HepG2 (cell line): ENCODE measurements around the gene PANK2. TPM values are rescaled to one million over a fixed set of nuclear protein-coding genes. Genes with fewer than 3 reads are reported as not detected.

Experiments
- ATF7-NPFF ChIP-seq: sonication (generic); formaldehyde crosslinking; IDR thresholded peaks from 2 replicates; pipeline ENCODE4 v1.8.1; 2023; ENCODE audit warnings: mild to moderate bottlenecking, low read depth, missing genetic modification reagents, moderate library complexity
- MZF1 ChIP-seq: sonication (generic); formaldehyde crosslinking; IDR thresholded peaks from 2 replicates; pipeline ENCODE4 v1.8.1; 2023; ENCODE audit warnings: mild to moderate bottlenecking, missing genetic modification reagents, borderline replicate concordance
- RELA ChIP-seq: sonication (generic); formaldehyde crosslinking; IDR thresholded peaks from 2 replicates; pipeline ENCODE4 v1.4.0; 2020; ENCODE audit warnings: missing genetic modification reagents
- TEAD3 ChIP-seq: optimal IDR thresholded peaks from 2 replicates; pipeline ENCODE3; 2016; ENCODE audit warnings: borderline replicate concordance
- THYN1 ChIP-seq: sonication (generic); formaldehyde crosslinking; IDR thresholded peaks from 2 replicates; pipeline ENCODE4 v1.8.1; 2023; ENCODE audit warnings: low read depth, mild to moderate bottlenecking, moderate library complexity, missing genetic modification reagents, borderline replicate concordance
- TSC22D2 ChIP-seq: sonication (generic); formaldehyde crosslinking; IDR thresholded peaks from 2 replicates; pipeline ENCODE4 v1.5.1; 2020; ENCODE audit warnings: missing genetic modification reagents, mild to moderate bottlenecking, borderline replicate concordance
- ZC3H4 ChIP-seq: sonication (generic); formaldehyde crosslinking; IDR thresholded peaks from 2 replicates; pipeline ENCODE4 v1.4.0; 2020; ENCODE audit warnings: missing genetic modification reagents, borderline replicate concordance
- ZMAT3 ChIP-seq: sonication (generic); formaldehyde crosslinking; conservative IDR thresholded peaks from 2 replicates; pipeline ENCODE4 v1.7.0; 2021; ENCODE audit warnings: missing genetic modification reagents
- ZNF143 ChIP-seq: sonication (generic); formaldehyde crosslinking; IDR thresholded peaks from 2 replicates; pipeline ENCODE4 v1.4.0; 2020; ENCODE audit warnings: missing genetic modification reagents
- ZNF720 ChIP-seq: sonication (generic); formaldehyde crosslinking; IDR thresholded peaks from 2 replicates; pipeline ENCODE4 v1.4.0; 2020; ENCODE audit warnings: missing genetic modification reagents
- ZNF776 ChIP-seq: sonication (generic); formaldehyde crosslinking; IDR thresholded peaks from 2 replicates; pipeline ENCODE4 v1.4.0; 2020; ENCODE audit warnings: mild to moderate bottlenecking, missing genetic modification reagents
- ZNF781 ChIP-seq: sonication (generic); formaldehyde crosslinking; IDR thresholded peaks from 2 replicates; pipeline ENCODE4 v1.5.1; 2020; ENCODE audit warnings: borderline replicate concordance, mild to moderate bottlenecking, missing genetic modification reagents; ENCODE audit errors: not compliant biosample characterization
- polyA plus RNA-seq, 8 experiments: library from polyadenylated mRNA; depleted of rRNA in 3 of 8; stranded (reverse) in 7 of 8; unstranded in 1 of 8; fragments of >200 nt; fragmentation: Illumina TruSeq in 4 of 8; extraction: Trizol in 4 of 8; gene quantifications; 2 replicates each; pipeline versions ENCODE4 v1.2.1 to v1.2.3, GENCODE V29; 2011 to 2016; ENCODE audit warnings: low read depth in 4 of 8, missing spikeins in 1 of 8, mixed read lengths in 1 of 8; ENCODE audit not compliant: insufficient read depth in 1 of 8
- total RNA-seq, 5 experiments: library from RNA; depleted of rRNA; stranded (reverse); fragments of >200 nt; fragmentation: Illumina TruSeq; extraction: Trizol; gene quantifications; 2 replicates each; pipeline ENCODE4 v1.2.3, GENCODE V29; 2016; ENCODE audit warnings: low read depth in 1 of 5
- TF ChIP-seq, protein P1 (sequence below): sonication (generic); formaldehyde crosslinking; IDR thresholded peaks from 2 replicates; pipeline ENCODE4 v1.4.0; 2020; ENCODE audit warnings: mild to moderate bottlenecking, missing genetic modification reagents
- TF ChIP-seq, protein P2 (sequence below): sonication (generic); formaldehyde crosslinking; IDR thresholded peaks from 2 replicates; pipeline ENCODE4 v1.8.1; 2023; ENCODE audit warnings: missing genetic modification reagents, mild to moderate bottlenecking, borderline replicate concordance
- TF ChIP-seq, protein P3 (sequence below): sonication (generic); formaldehyde crosslinking; IDR thresholded peaks from 2 replicates; pipeline ENCODE4 v1.5.1; 2020; ENCODE audit warnings: mild to moderate bottlenecking, missing genetic modification reagents, moderate library complexity
- TF ChIP-seq, protein P4 (sequence below): sonication (generic); formaldehyde crosslinking; IDR thresholded peaks from 2 replicates; pipeline ENCODE4 v1.5.1; 2020; ENCODE audit warnings: missing genetic modification reagents, mild to moderate bottlenecking, borderline replicate concordance
- TF ChIP-seq, protein P5 (sequence below): sonication (generic); formaldehyde crosslinking; IDR thresholded peaks from 2 replicates; pipeline ENCODE4 v1.4.0; 2020; ENCODE audit warnings: mild to moderate bottlenecking, missing genetic modification reagents
- TF ChIP-seq, protein P6 (sequence below): sonication (generic); formaldehyde crosslinking; IDR thresholded peaks from 2 replicates; pipeline ENCODE4 v1.4.0; 2020; ENCODE audit warnings: low read depth, mild to moderate bottlenecking, missing genetic modification reagents

Gene PANK2
- total and polyA plus RNA-seq, 2 of the 13 experiments (the other 11 are each of a cell fraction or from before 2014, with no cell fraction given), result 39.2 to 123 TPM

DNA sequence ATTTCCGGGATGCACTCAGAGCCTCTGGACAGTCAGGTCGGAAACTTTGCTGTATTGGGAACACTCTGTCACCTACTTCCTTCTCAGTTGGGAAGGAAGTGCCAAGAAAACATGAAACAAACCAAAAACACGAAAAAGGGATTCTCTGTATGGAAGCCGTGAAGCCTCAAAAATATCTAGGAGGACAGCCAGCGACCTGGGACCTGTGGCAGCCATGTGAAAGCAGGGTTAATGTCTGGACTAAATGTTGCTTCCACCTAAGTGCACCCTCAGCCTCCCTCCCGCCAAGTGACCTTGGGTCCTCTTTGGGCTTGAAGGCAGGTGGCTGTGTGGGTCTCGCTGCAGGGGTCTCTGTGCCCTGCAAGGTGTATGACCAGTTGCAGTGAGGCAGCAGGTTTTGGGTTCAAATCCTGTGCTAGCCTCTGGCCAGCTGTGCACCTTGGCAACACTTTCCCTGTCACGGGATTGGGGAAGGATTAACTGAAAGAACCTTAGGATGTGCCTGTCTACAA lies 41.7 kb upstream of the PANK2 start (continued):
- TF ChIP-seq ZNF776 (CRISPR knock-in tag), result no peak
- peak; percentile 74; the same call in 1 of the 2 replicates for TF ChIP-seq ZNF720 (CRISPR knock-in tag)
- TF ChIP-seq ZC3H4 (CRISPR knock-in tag), result peak; percentile 55; the same call in 1 of the 2 replicates
- TF ChIP-seq THYN1, result no peak
- TF ChIP-seq, protein P1, sequence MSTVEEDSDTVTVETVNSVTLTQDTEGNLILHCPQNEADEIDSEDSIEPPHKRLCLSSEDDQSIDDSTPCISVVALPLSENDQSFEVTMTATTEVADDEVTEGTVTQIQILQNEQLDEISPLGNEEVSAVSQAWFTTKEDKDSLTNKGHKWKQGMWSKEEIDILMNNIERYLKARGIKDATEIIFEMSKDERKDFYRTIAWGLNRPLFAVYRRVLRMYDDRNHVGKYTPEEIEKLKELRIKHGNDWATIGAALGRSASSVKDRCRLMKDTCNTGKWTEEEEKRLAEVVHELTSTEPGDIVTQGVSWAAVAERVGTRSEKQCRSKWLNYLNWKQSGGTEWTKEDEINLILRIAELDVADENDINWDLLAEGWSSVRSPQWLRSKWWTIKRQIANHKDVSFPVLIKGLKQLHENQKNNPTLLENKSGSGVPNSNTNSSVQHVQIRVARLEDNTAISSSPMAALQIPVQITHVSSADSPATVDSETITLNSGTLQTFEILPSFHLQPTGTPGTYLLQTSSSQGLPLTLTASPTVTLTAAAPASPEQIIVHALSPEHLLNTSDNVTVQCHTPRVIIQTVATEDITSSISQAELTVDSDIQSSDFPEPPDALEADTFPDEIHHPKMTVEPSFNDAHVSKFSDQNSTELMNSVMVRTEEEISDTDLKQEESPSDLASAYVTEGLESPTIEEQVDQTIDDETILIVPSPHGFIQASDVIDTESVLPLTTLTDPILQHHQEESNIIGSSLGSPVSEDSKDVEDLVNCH (CRISPR knock-in tag), result 0 out of 2 replicates have a peak, but pooled peaks have one; percentile 13
- TF ChIP-seq, protein P2, sequence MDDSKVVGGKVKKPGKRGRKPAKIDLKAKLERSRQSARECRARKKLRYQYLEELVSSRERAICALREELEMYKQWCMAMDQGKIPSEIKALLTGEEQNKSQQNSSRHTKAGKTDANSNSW, result 0 out of 2 replicates have a peak, but pooled peaks have one; percentile 84
- 0 out of 2 replicates have a peak, but pooled peaks have one; percentile 5 for TF ChIP-seq RELA (CRISPR knock-in tag)
- 0 out of 2 replicates have a peak, but pooled peaks have one; percentile 1 for TF ChIP-seq TSC22D2 (CRISPR knock-in tag)
- TF ChIP-seq ZNF143 (CRISPR knock-in tag), result no peak
- 0 out of 2 replicates have a peak, but pooled peaks have one; percentile 42 for TF ChIP-seq ATF7-NPFF (CRISPR knock-in tag)
- 0 out of 2 replicates have a peak, but pooled peaks have one; percentile 1 for TF ChIP-seq ZMAT3 (CRISPR knock-in tag)
- TF ChIP-seq, protein P3, sequence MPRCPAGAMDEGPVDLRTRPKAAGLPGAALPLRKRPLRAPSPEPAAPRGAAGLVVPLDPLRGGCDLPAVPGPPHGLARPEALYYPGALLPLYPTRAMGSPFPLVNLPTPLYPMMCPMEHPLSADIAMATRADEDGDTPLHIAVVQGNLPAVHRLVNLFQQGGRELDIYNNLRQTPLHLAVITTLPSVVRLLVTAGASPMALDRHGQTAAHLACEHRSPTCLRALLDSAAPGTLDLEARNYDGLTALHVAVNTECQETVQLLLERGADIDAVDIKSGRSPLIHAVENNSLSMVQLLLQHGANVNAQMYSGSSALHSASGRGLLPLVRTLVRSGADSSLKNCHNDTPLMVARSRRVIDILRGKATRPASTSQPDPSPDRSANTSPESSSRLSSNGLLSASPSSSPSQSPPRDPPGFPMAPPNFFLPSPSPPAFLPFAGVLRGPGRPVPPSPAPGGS (CRISPR knock-in tag), result peak; percentile 65
- TF ChIP-seq, protein P4, sequence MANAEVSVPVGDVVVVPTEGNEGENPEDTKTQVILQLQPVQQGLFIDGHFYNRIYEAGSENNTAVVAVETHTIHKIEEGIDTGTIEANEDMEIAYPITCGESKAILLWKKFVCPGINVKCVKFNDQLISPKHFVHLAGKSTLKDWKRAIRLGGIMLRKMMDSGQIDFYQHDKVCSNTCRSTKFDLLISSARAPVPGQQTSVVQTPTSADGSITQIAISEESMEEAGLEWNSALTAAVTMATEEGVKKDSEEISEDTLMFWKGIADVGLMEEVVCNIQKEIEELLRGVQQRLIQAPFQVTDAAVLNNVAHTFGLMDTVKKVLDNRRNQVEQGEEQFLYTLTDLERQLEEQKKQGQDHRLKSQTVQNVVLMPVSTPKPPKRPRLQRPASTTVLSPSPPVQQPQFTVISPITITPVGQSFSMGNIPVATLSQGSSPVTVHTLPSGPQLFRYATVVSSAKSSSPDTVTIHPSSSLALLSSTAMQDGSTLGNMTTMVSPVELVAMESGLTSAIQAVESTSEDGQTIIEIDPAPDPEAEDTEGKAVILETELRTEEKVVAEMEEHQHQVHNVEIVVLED (CRISPR knock-in tag), result 0 out of 2 replicates have a peak, but pooled peaks have one; percentile 12
- TF ChIP-seq, protein P5, sequence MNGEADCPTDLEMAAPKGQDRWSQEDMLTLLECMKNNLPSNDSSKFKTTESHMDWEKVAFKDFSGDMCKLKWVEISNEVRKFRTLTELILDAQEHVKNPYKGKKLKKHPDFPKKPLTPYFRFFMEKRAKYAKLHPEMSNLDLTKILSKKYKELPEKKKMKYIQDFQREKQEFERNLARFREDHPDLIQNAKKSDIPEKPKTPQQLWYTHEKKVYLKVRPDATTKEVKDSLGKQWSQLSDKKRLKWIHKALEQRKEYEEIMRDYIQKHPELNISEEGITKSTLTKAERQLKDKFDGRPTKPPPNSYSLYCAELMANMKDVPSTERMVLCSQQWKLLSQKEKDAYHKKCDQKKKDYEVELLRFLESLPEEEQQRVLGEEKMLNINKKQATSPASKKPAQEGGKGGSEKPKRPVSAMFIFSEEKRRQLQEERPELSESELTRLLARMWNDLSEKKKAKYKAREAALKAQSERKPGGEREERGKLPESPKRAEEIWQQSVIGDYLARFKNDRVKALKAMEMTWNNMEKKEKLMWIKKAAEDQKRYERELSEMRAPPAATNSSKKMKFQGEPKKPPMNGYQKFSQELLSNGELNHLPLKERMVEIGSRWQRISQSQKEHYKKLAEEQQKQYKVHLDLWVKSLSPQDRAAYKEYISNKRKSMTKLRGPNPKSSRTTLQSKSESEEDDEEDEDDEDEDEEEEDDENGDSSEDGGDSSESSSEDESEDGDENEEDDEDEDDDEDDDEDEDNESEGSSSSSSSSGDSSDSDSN, result peak; percentile 53; the same call in 1 of the 2 replicates
- peak; percentile 5 for TF ChIP-seq ZNF781
- peak; percentile 83; the same call in 1 of the 2 replicates for TF ChIP-seq MZF1 (CRISPR knock-in tag)
- peak; percentile 28 for TF ChIP-seq TEAD3 (CRISPR knock-in tag)
- TF ChIP-seq, protein P6, sequence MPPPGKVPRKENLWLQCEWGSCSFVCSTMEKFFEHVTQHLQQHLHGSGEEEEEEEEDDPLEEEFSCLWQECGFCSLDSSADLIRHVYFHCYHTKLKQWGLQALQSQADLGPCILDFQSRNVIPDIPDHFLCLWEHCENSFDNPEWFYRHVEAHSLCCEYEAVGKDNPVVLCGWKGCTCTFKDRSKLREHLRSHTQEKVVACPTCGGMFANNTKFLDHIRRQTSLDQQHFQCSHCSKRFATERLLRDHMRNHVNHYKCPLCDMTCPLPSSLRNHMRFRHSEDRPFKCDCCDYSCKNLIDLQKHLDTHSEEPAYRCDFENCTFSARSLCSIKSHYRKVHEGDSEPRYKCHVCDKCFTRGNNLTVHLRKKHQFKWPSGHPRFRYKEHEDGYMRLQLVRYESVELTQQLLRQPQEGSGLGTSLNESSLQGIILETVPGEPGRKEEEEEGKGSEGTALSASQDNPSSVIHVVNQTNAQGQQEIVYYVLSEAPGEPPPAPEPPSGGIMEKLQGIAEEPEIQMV (CRISPR knock-in tag), result 0 out of 2 replicates have a peak, but pooled peaks have one; percentile 3
